NCI-H2107 (cell line): ENCODE measurements around the gene CXCL5.
"Not testable (repeated sequence)": the region's sequence is repeated elsewhere in the genome, so short reads cannot be mapped to it uniquely, and the experiment has no call there.

ENCODE experiments used
- DNase-seq: peaks from one replicate; lab custom pipeline; 2025; lab: John Stamatoyannopoulos, UW

Gene CXCL5

GRCh38 chr4:73970945-73971344 lies 27.5 kb downstream of the CXCL5 start:
- DNase-seq, result no peak

GRCh38 chr4:73970011-73970410 lies 28.5 kb downstream of the CXCL5 start:
- no peak for DNase-seq

DNA sequence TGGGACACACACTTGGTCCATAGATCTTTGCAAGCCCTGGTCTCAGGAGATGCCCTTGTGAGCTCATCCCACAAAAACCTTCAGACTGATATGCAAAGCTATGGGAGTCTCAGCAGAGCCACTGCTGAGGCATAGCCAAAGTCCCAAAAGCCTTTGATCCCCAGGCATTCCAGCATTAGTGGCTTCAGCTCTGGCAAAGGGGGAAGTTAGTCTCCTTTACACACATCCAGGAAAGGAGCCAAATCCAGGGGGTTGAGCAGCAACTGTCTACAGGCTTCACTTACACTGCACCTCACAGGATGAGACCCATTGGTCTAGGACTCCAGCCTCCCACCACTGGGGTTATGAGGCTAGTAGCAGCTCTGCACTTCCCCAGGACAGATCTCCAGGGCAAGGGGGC lies 30.6 kb downstream of the CXCL5 start:
- no peak for DNase-seq

GRCh38 chr4:73964862-73965611 lies 33.4 kb downstream of the CXCL5 start:
- no peak for DNase-seq

DNA sequence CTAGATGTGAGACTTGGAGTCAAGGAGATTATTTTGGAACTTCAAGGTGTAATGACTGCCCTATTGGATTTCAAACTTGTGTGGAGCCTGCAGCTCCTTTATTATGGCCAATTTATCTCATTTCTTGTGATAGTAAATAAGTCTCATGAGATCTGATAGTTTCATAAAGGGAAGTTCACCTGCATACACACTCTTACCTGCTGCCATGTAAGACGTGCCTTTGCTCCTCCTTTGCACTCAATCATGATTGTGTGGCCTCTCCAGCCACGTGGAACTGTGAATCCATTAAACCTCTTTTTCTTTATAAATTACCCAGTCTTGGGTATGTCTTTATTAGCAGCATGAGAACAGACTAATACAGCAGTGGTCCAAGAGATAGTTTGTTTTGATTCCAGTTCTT lies 35.8 kb downstream of the CXCL5 start:
- DNase-seq, result no peak

- not testable (repeated sequence) for DNase-seq
These were observed 39.4 kb downstream of the CXCL5 start for GRCh38 chr4:73959041-73959440.

GRCh38 chr4:73952352-73952751 lies 46.1 kb downstream of the CXCL5 start:
- no peak for DNase-seq

- not testable (repeated sequence) for DNase-seq
These were observed 48.0 kb downstream of the CXCL5 start for GRCh38 chr4:73950376-73950920.

DNA sequence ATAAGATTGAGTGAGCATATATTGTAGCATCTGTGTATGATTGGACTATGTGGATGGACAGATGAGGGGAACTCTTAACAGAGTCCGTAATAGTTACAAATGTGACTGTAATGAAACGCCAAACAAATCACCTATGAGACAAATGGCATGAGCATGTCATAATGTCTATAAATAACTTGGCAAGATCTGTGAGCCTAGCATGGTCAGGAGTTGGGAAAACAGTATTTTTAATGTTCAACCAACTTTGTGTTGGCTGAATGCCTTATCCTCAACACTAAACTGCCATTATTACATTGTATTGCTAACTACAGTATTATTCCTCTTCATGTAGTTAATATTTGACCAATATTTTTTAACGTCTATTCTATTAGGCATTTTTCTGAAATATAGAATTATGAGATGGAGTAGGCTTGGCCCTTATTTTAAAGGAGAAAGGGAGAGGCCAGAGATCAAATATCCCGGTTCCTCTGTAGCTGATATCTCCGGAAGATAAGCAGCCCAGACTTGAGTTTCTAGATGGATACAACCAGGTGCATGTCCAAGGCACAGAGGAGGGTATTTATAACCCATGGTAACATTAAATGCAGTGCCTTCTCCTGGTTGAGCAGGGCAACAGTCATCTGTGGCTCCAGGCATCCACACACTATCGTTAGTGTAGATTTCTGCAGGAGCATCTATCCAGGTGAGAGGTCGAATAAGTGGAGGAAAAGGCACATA lies 49.3 kb downstream of the CXCL5 start:
- no peak for DNase-seq

DNA sequence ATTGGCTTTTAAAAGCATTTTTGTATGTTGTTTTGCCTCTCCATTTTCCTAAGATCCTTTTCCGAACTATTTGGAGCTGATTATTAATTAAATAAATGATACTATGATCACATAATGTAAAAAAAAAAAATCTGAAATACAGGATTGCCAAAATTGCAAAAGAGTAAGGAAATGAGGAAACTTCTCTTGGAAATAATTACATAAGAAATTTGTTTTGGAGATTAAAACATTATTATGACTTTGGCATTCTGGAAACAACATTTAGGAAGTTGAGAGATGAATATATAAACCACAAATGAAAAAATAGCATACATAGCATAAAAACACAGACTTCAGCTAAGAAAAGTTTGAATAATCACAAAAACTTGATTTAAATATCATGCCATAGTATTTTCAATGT lies 50.2 kb downstream of the CXCL5 start:
- DNase-seq, result no peak

GRCh38 chr4:73947239-73947985 lies 51.1 kb downstream of the CXCL5 start:
- DNase-seq, result no peak

GRCh38 chr4:73945674-73946449 lies 52.6 kb downstream of the CXCL5 start:
- DNase-seq, result no peak
